AG04449 (cell line): ENCODE measurements around the gene RSAD1.

Experiments
- CTCF ChIA-PET: fragments of 350-600 bp; formaldehyde crosslinking; extraction: SDS; loops from one replicate; lab custom pipeline; 2021; ENCODE audit warnings: antibody characterized with exemption; lab: Yijun Ruan, JAX
- POLR2A ChIA-PET: fragments of 400-600, 350-600 bp; formaldehyde crosslinking; extraction: SDS; loops from one replicate; lab custom pipeline; 2020; ENCODE audit warnings: antibody characterized with exemption, inconsistent platforms; lab: Yijun Ruan, JAX
- DNase-seq: peaks from one replicate; pipeline ENCODE4 v3.0.0-alpha.2; 2010; ENCODE audit warnings: low read depth, low spot score
- H3K4me3 ChIP-seq: 2 replicates; pipeline ENCODE4 v1.5.1; 2011; ENCODE audit warnings: low read depth, mild to moderate bottlenecking, control low read depth, low read length
- CTCF ChIP-seq: IDR thresholded peaks from one replicate; pipeline ENCODE4 v1.5.1; 2011; ENCODE audit warnings: mild to moderate bottlenecking, moderate library complexity, low read length, control low read depth, inconsistent platforms; ENCODE audit not compliant: insufficient read depth; ENCODE audit errors: missing control alignments

The RSAD1 gene

GRCh38 chr17:50533720-50534148, 55.1 kb downstream of the RSAD1 start:
- TF ChIP-seq CTCF = no peak
- ChIA-PET POLR2A (no interaction called here), CTCF (interaction anchor here (0.8 to 1.4 kb wide), 4 partner anchors 8 to 161 kb away, joined by 3 to 4 read pairs (median 3); no protein-coding TSS in a partner anchor)
- DNase-seq = no peak
- H3K4me3 ChIP-seq = no peak overlapping the region

DNA sequence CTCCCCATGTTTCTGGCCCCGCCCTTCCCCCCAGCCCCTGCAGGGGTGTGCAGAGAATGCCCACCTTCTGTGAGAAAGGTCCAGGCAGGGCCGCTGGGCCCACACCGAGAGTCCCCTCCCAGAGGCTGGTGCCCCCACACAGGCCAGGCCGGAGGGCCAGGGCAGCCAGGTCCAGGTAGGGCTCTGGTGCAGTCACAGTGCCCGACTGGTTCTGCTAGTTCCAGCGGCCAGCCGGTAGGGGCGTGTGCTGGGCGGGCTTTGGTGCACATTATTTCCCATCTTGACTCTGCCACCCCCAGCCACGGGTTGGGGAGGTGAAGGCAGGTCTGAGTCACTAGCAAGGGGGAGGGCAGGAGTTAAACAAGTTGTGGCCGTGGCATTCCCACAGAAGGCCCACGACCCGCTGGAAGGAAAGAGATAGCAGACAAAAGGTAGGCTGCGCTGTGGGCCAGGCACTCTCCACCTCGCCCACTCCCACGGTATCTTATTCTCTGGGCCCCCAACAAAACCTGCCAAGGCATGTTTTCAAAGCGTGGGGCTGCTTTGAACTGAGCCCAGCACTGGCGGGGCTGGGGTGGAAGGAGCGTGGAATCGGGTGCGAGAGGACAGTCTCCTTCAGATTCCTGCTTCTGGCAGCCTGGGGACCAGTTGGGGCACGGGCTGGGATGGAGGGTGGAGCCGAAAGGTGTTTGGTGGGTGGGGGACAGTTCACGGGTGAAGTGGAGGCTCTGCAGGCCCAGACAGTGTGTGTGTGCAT, 55.7 kb downstream of the RSAD1 start:
- DNase-seq = no peak
- ChIA-PET POLR2A (no interaction called here), CTCF (interaction anchor here (0.9 to 1.9 kb wide), 3 partner anchors 9 to 34 kb away, joined by 3 to 5 read pairs (median 3); no protein-coding TSS in a partner anchor)
- no peak overlapping the region for H3K4me3 ChIP-seq
- peak; percentile 30 for TF ChIP-seq CTCF

- H3K4me3 ChIP-seq = no peak overlapping the region
- CTCF ChIA-PET = interaction anchor here (1.9 kb wide), 1 partner anchor 34 kb away, joined by 5 read pairs; no protein-coding TSS in a partner anchor
These were observed 56.3 kb downstream of the RSAD1 start for GRCh38 chr17:50534979-50535326.

DNA sequence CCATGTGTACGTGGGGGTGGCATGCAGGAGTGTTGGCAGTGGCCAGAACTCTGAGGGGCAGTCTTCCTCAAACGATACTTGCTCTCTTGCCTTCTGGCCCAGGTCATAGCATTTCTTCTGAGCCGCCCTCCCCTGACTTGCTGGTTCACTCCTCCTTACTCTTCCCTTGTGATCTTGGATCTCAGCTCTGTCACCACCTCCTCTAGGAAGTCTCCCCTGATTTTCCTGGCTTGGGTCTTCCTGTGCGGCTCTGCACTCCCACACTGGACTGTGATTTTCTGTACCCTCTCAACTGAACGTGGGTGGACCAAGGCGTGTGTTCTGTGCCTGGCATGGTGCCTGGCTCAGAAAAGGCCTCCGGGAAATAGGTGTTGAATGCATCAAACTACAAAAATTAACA, 56.7 kb downstream of the RSAD1 start:
- no peak for TF ChIP-seq CTCF
- ChIA-PET POLR2A (no interaction called here), CTCF (interaction anchor here (0.9 to 1.9 kb wide), 5 partner anchors 15 to 160 kb away, joined by 3 to 5 read pairs (median 3); partner anchors contain the start of gene RSAD1)
- no peak for DNase-seq
- H3K4me3 ChIP-seq = no peak overlapping the region

More at GRCh38 chr17:50534979-50535326, 56.3 kb downstream of the RSAD1 start:
- no peak for DNase-seq
- TF ChIP-seq CTCF = no peak
- POLR2A ChIA-PET = no interaction called here
